NT2/D1 (cell line): Measurements from ENCODE around the gene MRI1.
"Not testable (repeated sequence)": the region's sequence is repeated elsewhere in the genome, so short reads cannot be mapped to it uniquely, and the experiment has no call there.

ENCODE experiments used
- DNase-seq: peaks from one replicate; pipeline ENCODE4 v3.0.0-alpha.2; 2011; ENCODE audit warnings: low read depth, low spot score
- H3K27me3 ChIP-seq: 2 replicates; pipeline ENCODE4 v1.6.0; 2011; ENCODE audit warnings: mild to moderate bottlenecking; ENCODE audit not compliant: insufficient read length, insufficient read depth
- H3K36me3 ChIP-seq: 2 replicates; pipeline ENCODE4 v1.6.1; 2011; ENCODE audit warnings: mild to moderate bottlenecking, low read length, mixed read lengths; ENCODE audit not compliant: insufficient read depth, insufficient read length
- H3K4me1 ChIP-seq: 2 replicates; pipeline ENCODE4 v1.5.1; 2011; ENCODE audit not compliant: insufficient read depth, insufficient read length
- H3K4me3 ChIP-seq: 2 replicates; pipeline ENCODE4 v1.5.1; 2011; ENCODE audit warnings: low read depth; ENCODE audit not compliant: insufficient read length
- H3K9ac ChIP-seq: 2 replicates; pipeline ENCODE4 v1.6.0; 2011; ENCODE audit warnings: low read depth; ENCODE audit not compliant: insufficient read length
- H3K9me3 ChIP-seq: 2 replicates; pipeline ENCODE4 v1.5.1; 2011; ENCODE audit warnings: mild to moderate bottlenecking, low read length; ENCODE audit not compliant: insufficient read depth
- SUZ12 ChIP-seq: IDR thresholded peaks from 2 replicates; pipeline ENCODE4 v1.6.1; 2011; ENCODE audit not compliant: insufficient read length, insufficient read depth; ENCODE audit errors: extremely low read depth
- YY1 ChIP-seq: IDR thresholded peaks from 2 replicates; pipeline ENCODE4 v1.6.1; 2011; ENCODE audit not compliant: insufficient read length, insufficient read depth
- ZNF274 ChIP-seq: IDR thresholded peaks from 2 replicates; pipeline ENCODE4 v1.6.1; 2011; ENCODE audit warnings: mild to moderate bottlenecking, low read depth, low read length

MRI1 gene

GRCh38 chr19:13744174-13744573 lies 20.1 kb upstream of the MRI1 start:
- no peak for TF ChIP-seq SUZ12
- no peak for TF ChIP-seq YY1
- TF ChIP-seq ZNF274 = no peak
- Histone ChIP-seq H3K9me3 (no peaks in the 10 kb centered on the region; the same call in 1 of the 2 replicates), H3K9ac (no peak overlapping the region), H3K4me1 (peaks cover 8% of the 10 kb centered on the region), H3K27me3 (no peaks in the 10 kb centered on the region), H3K36me3 (peaks cover 13% of the 10 kb centered on the region), H3K4me3 (no peak overlapping the region)
- no peak for DNase-seq

- peaks cover 21% of the 10 kb centered on the region for H3K36me3 ChIP-seq
- no peak for TF ChIP-seq YY1
- TF ChIP-seq SUZ12 = no peak
- no peak for TF ChIP-seq ZNF274
- H3K9me3 ChIP-seq = no peaks in the 10 kb centered on the region; the same call in 1 of the 2 replicates
- no peak overlapping the region for H3K9ac ChIP-seq
- no peaks in the 10 kb centered on the region for H3K27me3 ChIP-seq
- no peak for DNase-seq
- peaks cover 8% of the 10 kb centered on the region for H3K4me1 ChIP-seq
- H3K4me3 ChIP-seq = peak overlapping the region; percentile 19
These were observed 17.2 kb upstream of the MRI1 start for GRCh38 chr19:13747098-13747453.

GRCh38 chr19:13748169-13748828 lies 16.0 kb upstream of the MRI1 start:
- TF ChIP-seq ZNF274 (no peak), YY1 (no peak), SUZ12 (no peak)
- Histone ChIP-seq H3K36me3 (peaks cover 21% of the 10 kb centered on the region), H3K4me1 (no peaks in the 10 kb centered on the region), H3K9ac (peak overlapping the region; percentile 88), H3K9me3 (no peaks in the 10 kb centered on the region; the same call in 1 of the 2 replicates), H3K27me3 (no peaks in the 10 kb centered on the region), H3K4me3 (peak overlapping the region; percentile 72)
- DNase-seq = no peak

GRCh38 chr19:13751436-13751835 lies 12.9 kb upstream of the MRI1 start:
- Histone ChIP-seq H3K9ac (no peak overlapping the region), H3K4me3 (no peak overlapping the region), H3K27me3 (no peaks in the 10 kb centered on the region), H3K4me1 (no peaks in the 10 kb centered on the region), H3K36me3 (peaks cover 42% of the 10 kb centered on the region), H3K9me3 (no peaks in the 10 kb centered on the region; the same call in 1 of the 2 replicates)
- no peak for DNase-seq
- TF ChIP-seq SUZ12 = no peak
- no peak for TF ChIP-seq YY1
- TF ChIP-seq ZNF274 = no peak

- peaks cover 64% of the 10 kb centered on the region for H3K36me3 ChIP-seq
- not testable (repeated sequence) for H3K4me1 ChIP-seq, H3K9ac ChIP-seq, H3K4me3 ChIP-seq, H3K9me3 ChIP-seq, DNase-seq, H3K27me3 ChIP-seq
These were observed 10.7 kb upstream of the MRI1 start for GRCh38 chr19:13753622-13754021.

- TF ChIP-seq YY1 (no peak), SUZ12 (no peak), ZNF274 (no peak)
- Histone ChIP-seq H3K9ac (no peak overlapping the region), H3K9me3 (no peaks in the 10 kb centered on the region), H3K27me3 (no peaks in the 10 kb centered on the region), H3K4me1 (no peaks in the 10 kb centered on the region), H3K4me3 (no peak overlapping the region), H3K36me3 (peaks cover 77% of the 10 kb centered on the region)
- DNase-seq = no peak
These were observed 8.1 kb upstream of the MRI1 start for GRCh38 chr19:13756210-13756609.

- H3K36me3 ChIP-seq = peaks cover 81% of the 10 kb centered on the region
- TF ChIP-seq ZNF274 (no peak), SUZ12 (no peak), YY1 (no peak)
- no peaks in the 10 kb centered on the region for H3K27me3 ChIP-seq
- no peak overlapping the region for H3K4me3 ChIP-seq
- no peak for DNase-seq
- no peaks in the 10 kb centered on the region for H3K9me3 ChIP-seq
- no peak overlapping the region for H3K9ac ChIP-seq
- no peaks in the 10 kb centered on the region for H3K4me1 ChIP-seq
These were observed 6.2 kb upstream of the MRI1 start for GRCh38 chr19:13757805-13758772.
